NCI-H2107 (cell line): ENCODE measurements around the gene DDX56.

Experiments used
- DNase-seq: peaks from one replicate; lab custom pipeline; 2025; lab: John Stamatoyannopoulos, UW

The DDX56 gene

DNA sequence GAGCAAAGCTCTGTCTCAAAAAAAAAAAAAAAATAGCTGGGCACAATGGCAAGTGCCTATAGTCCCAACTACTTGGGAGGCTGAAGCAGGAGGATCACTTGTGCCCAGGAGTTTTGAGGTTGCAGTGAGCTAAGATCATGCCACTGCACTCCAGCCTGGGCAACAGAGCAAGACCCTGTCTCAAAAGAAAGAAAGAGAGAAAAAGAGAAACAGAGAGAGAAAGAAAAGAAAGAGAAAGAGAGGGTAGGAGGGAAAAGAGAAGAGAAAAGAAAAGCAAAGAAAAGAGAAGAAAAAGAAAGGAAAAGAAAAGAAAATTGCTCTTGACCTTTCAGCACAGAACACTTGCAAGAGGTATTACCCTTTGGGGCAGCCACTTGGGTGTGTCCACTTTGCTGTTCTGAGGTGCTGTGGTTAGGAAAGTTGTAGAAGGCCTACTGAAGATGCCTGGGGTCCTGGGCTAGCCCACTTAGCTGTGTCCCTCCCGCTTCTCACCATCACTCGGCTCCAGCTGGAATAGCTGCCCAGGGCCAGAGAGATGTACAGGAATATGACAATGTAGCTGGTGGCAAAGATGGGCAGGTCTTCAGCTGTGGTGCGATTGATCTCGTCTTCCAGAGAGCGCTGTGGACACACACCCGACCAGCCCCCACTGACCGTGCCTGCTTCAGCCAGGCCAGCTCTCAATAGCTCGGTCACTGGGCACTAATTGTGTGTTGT is 38.2 kb downstream of the DDX56 start:
- no peak for DNase-seq

DNA sequence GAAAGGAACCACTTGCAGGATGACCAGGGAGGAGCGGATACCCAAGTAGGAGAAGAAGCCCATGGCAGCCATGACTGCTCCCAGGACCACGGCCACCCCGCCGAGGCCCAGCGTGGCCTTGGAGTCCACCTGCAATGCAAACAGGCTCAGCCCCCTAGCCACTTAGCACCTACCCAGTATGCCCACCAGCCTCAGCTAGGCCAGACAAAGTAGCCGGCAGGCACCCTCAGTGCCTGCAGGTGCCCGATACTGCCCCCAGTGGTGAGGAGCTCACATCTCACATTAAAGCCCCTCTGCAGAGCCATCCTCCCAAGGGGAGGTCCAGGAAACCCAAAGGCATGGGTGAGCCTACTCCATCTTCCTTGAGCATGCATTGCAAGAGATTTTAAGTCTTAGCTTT is 39.2 kb downstream of the DDX56 start:
- no peak for DNase-seq

DNA sequence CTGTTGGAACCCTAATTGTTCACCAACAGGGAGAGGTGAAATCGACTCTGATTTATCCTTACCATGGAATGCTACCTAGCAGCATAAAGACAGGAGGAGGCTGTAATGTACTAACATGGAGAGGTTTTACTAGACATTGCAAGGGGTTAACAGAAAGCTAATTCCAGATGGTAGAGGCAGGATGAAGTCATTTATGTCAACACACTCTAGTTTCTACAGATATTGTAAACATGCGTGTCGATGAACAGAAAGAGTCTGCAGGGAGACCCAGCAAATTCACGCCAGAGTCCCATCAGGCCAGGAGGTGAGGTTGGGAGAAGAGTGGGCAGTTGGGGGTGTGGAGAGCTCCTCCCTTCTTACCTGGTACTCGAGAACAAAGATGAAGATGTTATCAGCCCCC is 39.6 kb downstream of the DDX56 start:
- DNase-seq: no peak

DNA sequence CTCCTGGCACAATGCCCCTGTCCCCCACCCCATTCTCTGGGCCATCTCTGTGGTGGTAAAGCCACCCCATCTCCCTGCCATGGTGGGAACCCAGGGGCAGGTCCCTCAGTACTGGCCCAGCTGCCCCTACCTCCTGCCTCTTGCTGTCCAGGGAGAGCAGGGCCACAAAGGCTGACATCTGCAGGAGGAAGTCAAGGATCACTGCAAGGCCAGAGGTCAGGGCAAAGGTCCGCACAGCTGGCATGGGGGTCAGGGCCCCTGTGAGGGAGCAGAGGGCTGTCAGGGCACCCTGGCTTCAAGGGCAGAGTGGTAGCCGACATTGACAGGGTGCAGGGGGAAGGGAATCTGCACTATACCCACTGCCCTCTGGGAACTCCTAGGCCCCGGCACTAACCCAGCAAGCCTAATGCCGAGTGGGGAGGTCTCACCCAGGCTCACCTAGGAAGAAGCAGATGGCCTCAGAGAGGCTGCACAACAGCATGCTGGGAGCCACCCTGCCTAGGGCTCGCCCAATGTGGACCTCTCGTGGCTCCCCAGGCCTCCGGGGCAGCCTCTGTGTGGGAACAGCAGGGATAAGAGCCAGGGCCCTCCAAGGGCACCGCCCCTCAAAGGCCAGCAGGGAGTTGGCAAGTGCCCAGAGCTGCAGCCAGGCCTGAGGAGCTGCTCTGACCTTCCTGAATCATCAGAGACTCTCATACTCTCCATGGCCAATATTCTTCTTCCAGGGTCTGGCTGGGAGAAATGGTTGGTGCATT is 40.2 kb downstream of the DDX56 start:
- DNase-seq: no peak

DNA sequence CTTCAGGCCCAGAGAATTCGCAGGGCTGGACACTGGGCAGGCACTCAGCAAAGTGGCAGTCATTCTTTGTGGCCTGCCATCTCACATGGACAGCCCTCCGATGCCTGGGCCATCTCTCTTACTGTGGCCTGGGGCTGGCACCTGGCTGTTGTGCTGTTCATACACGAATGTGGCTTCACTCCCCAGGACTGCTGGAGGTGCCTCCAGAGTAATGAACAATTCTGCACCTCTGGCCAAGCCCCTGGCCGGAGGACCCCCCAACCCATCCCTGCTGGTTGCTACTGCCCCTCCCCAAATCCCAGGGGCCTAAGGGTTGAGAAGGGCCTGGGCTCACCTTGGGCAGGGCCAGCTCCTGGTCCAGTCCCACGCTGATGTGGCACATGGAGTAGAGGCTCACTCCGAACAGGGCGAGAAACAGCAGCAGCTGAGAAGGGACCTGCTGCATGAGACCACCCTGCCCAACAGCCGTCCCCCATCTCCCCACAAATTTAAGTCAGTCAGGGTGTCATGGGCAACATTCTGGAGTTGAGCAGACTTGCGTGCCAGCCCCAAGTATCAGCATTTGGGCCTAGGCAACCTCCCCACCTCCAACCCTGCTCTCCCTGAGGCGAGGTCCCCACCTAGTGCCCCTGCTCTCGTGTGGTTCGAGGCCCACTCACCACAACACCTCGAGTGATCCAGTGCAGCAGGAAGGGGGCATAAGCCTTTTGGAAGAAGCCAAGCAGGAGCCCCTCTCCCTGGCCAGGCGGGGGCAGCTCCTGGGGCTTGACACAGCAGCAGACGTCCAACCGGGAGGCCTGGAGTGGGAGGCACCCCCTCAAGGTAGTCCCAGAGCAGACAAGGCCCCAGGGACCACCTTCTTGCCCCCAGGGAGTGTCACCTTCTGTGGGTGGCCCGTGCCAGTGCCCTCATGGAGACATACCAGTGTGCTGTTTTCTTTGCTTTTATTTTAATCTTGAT is 42.0 kb downstream of the DDX56 start:
- no peak for DNase-seq

DNA sequence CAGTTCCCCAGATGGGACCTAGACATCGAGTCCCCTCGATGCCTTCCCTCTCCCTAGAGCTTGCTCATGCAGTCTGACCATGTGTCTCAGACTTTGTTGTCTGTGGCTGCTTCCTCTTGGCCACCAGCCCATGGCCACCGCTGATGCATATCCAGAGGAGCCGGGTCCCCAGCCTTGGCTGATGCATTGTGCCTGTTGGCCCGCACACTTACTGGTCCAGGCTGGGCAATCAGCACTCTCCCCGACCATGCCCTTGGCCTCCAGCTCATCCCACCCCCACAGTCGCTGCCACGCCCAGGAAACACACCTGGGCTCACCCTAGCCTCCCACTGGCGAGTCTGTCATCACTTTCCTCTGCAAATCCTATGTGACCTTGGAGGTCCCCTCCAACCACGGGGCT is 42.7 kb downstream of the DDX56 start:
- DNase-seq: no peak

DNA sequence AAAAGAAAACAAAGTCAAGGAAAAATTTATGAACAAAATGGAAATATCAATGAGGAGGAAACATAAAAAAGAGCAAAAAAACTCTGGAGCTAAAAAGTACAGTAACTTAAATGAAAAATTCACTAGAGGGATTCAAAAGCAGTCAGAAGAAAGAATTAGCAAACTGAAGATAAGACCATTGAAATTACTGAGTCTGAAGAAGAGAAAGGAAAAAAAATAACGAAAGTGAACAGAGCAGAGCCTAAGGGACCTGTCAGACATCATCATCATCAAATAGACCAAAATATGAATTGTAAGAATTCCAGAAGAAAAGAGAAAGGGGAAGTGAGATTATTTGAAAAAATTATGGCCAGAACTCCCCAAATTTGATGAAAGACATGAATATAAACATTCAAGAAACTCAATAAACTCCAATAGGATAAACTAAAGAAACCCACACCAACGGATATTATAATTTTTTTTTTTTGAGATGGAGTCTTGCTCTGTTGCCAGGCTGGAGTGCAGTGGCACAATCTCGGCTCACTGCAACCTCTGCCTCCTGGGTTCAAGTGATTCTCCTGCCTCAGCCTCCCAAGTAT is 48.8 kb downstream of the DDX56 start:
- DNase-seq: no peak

DNA sequence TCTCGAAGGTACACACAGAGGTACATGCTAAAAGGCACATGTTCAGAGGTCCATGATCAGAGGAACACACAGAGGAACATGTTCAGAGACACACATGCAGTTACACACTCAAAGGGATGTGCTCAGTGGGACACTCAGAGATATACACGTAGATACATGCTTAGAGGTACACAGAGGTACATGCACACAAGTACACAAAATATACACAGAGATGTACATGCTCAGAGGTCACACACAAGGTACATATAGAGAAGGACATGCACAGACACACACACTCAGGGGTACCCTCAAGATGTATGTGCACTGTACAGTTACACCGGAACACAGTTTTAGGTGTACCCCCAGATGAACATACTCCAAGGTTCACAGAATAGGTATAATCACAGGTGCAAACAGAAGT is 51.4 kb downstream of the DDX56 start:
- DNase-seq: no peak

DNA sequence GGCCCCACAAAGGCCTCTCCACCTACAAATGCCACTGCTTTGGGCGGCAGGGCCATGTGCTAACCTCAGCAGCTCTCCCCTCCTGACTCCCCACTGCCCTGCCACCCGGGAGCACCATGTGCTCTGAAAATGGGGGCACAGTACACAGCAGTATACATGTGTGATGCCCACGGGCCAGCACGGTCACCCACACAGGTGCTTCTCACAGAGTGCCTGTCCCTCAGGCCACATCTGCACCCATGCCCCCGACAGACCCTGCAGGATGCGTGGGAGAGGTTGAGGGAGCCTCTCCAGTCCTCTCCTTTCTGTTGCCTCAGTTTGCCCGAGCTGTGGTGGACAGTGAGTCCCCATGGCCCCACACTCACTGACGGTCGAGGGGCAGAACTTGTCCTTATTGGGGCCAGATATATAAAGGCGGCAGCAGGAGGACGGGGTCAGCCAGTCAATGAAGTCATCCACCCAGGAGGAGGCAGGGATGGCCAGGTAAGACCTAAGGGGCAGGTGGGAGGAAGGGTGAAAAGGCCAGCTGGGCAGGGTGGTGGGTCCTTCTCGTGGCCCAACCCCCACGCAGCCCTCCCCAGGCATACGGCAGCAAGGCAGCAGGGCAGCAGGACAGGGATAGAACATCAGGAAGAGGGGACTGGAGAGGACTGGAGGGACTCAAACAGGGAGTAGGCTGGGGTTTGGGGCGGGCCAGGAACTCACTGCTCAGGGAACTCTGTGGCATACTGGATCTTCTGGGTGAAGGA is 52.2 kb downstream of the DDX56 start:
- no peak for DNase-seq

DNA sequence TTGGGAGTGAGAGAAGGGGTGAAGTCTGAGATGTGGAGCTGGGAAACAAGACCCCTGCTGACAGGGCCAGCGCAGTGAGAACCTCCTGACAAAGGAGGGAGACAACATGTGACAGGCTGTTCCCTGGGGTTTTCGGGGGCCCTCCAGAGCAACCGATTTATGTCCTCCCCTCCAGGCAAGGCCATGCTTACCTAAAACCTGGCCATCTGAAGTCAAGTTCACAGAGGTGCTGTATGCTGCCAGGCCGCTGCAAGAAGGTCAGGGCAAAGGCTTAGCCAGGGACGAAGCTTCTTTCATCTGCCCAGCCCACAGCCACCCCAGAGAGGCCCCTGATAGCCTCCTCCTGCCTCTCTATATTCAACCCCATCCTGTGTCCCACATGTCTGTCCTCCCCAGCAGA is 53.1 kb downstream of the DDX56 start:
- DNase-seq: no peak

DNA sequence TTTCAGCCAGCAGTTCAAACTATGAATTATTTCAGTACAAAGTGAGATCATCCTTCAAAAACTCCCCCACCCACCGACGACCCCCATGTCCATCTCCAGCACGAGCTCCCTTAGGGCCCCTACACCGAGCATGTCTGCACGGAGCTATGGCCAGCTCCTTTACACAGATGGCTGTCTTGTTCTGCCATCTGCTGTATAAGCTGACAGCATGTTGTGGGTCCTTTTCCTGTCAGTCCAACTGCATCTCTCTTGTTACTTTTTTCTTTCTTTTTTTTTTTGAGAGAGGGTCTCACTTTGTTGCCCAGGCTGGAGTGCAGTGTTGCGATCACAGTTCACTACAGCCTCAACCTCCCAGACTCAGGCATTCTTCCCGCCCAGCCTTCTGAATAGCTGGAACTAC is 54.2 kb downstream of the DDX56 start:
- DNase-seq: no peak

DNA sequence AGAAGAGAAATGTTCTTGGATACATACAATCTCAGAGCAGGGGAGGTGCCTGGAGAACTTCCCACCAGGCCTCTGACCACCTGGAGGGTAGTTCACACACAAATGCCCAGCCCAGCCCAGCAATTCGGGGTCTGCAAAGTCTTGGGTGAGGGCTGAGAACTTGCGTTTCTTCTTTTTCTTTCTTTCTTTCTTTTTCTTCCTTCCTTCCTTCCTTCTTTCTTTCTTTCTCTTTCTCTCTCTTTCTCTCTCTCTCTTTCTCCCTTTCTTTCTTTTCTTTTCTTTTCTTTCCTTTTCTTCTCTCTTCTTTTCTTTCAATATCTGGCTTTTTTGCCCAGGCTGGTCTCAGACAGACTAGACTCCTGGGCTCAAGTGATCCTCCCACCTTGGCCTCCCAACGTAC is 54.9 kb downstream of the DDX56 start:
- no peak for DNase-seq

DNA sequence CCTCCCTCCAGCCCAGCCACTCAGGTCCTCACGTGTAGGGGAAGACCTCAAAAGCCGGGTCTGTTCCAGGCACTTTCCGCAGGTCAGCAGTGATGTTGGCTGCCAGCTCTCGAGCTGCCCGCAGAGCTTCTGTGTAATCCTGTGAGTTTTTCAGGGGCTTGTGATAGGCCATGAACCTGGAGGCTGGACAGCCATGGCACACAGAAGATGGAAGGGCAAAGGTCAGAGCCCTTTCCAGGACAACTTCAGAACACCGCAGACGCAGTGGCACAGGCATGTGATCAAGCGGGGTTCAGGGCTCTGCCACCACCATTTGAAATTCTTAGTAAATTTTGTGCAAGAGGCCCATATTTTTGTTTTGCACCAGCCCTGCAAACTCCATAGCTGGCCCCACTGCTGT is 56.5 kb downstream of the DDX56 start:
- no peak for DNase-seq
